AG04450 (cell line): ENCODE measurements around the gene OR52E5. TPM values are rescaled to one million over a fixed set of nuclear protein-coding genes. Genes with fewer than 3 reads are reported as not detected.

Experiments used
- CTCF ChIA-PET: fragments of 300-600, 350-600 bp; formaldehyde crosslinking; extraction: SDS; loops from one replicate; lab custom pipeline; 2022; ENCODE audit warnings: antibody characterized with exemption, inconsistent platforms; lab: Charles Lee
- POLR2A ChIA-PET: fragments of 350-600 bp; formaldehyde crosslinking; extraction: SDS; loops from one replicate; lab custom pipeline; 2021; ENCODE audit warnings: antibody characterized with exemption, inconsistent platforms; lab: Yijun Ruan, JAX
- DNase-seq: peaks from one replicate; pipeline ENCODE4 v3.0.0-alpha.2; 2011; ENCODE audit warnings: low read depth, low spot score
- H3K27ac ChIP-seq: one replicate; pipeline ENCODE4 v1.5.1; 2012; ENCODE audit warnings: low read depth, low read length, control low read depth
- H3K27me3 ChIP-seq: one replicate; pipeline ENCODE4 v1.6.0; 2012; ENCODE audit warnings: low read length; ENCODE audit not compliant: control insufficient read depth, insufficient read depth
- H3K4me3 ChIP-seq: 2 replicates; pipeline ENCODE4 v1.5.1; 2011; ENCODE audit warnings: mild to moderate bottlenecking, low read depth, low read length, control low read depth
- H3K9me3 ChIP-seq: 2 replicates; pipeline ENCODE4 v1.5.1; 2012; ENCODE audit warnings: low read length; ENCODE audit not compliant: control insufficient read depth, insufficient read depth
- polyA plus RNA-seq: library from polyadenylated mRNA; depleted of rRNA; stranded (reverse); fragments of >200 nt; gene quantifications from 2 replicates; pipeline ENCODE4 v1.2.3, GENCODE V29; 2011
- TF ChIP-seq, protein P1 (sequence below): IDR thresholded peaks from 2 replicates; pipeline ENCODE4 v1.5.1; 2011; ENCODE audit warnings: low read depth, low read length, control low read depth, inconsistent platforms

The OR52E5 gene
- polyA plus RNA-seq, 1 experiment: not detected

DNA sequence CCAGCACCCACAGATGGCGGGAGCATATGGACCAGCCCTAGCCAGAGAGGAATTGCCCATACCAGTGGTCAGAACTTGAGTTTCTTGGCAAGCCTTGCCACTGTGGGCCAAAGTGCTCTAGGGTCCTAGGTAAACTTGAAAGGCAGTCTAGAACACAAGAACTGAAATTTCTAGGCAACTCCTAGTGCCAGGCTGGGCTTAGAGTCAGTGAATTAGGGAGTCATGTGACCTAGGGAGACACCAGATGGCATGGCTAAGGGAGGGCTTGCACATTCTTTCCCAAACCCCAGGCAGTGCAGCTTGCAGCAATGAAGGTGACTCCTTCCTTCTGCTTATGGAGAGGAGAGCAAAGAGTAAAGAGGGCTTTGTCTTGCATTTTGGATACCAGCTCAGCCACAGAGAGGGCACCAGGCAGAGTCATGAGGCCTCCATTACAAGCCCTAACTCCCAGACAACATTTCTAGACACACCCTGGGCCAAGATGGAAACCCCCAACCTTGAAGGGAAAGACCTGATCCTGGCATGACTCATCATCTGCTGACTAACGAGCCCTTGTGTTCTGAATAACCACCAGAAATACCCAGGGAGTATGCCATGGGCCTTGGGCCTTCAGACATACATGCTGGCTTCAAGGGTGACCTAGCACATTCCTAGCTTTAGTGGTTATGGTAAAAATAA is 29.9 kb downstream of the OR52E5 start:
- H3K27me3 ChIP-seq: no peaks in the 10 kb centered on the region
- no peak overlapping the region for H3K27ac ChIP-seq
- no peak overlapping the region for H3K4me3 ChIP-seq
- ChIA-PET CTCF (no interaction called here), POLR2A (no interaction called here)
- H3K9me3 ChIP-seq: peaks cover 15% of the 10 kb centered on the region
- TF ChIP-seq, protein P1, sequence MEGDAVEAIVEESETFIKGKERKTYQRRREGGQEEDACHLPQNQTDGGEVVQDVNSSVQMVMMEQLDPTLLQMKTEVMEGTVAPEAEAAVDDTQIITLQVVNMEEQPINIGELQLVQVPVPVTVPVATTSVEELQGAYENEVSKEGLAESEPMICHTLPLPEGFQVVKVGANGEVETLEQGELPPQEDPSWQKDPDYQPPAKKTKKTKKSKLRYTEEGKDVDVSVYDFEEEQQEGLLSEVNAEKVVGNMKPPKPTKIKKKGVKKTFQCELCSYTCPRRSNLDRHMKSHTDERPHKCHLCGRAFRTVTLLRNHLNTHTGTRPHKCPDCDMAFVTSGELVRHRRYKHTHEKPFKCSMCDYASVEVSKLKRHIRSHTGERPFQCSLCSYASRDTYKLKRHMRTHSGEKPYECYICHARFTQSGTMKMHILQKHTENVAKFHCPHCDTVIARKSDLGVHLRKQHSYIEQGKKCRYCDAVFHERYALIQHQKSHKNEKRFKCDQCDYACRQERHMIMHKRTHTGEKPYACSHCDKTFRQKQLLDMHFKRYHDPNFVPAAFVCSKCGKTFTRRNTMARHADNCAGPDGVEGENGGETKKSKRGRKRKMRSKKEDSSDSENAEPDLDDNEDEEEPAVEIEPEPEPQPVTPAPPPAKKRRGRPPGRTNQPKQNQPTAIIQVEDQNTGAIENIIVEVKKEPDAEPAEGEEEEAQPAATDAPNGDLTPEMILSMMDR: no peak
- DNase-seq: no peak

- H3K27me3 ChIP-seq: no peaks in the 10 kb centered on the region
- H3K4me3 ChIP-seq: no peak overlapping the region
- H3K9me3 ChIP-seq: peaks cover 20% of the 10 kb centered on the region
- no peak overlapping the region for H3K27ac ChIP-seq
- ChIA-PET CTCF (no interaction called here), POLR2A (no interaction called here)
- TF ChIP-seq, protein P1: no peak
- DNase-seq: no peak
Measured at GRCh38 chr11:5923427-5923776, 30.4 kb downstream of the OR52E5 start.

DNA sequence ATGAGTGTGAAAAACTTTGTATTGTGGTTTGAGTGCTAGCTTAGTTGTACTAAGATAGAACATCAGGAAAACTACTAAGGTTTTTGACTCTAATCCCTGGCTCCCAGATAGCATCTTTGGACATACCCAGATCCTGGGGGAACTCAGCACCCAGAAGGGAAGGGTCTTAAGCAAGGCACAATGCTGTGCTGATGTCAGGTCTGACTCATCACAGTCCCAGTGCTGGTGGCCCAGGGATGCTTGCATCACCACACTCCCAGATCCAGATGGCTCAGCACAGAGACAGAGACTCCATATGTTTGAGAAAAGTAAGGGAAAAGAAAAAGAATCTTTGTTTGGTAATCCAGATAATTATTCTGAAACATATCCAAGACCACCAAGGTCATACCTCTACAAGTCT is 30.8 kb downstream of the OR52E5 start:
- POLR2A ChIA-PET: no interaction called here
- H3K4me3 ChIP-seq: no peak overlapping the region
- no peak overlapping the region for H3K27ac ChIP-seq
- TF ChIP-seq, protein P1: no peak
- H3K9me3 ChIP-seq: peaks cover 24% of the 10 kb centered on the region
- DNase-seq: no peak
- CTCF ChIA-PET: no interaction called here
- no peaks in the 10 kb centered on the region for H3K27me3 ChIP-seq

DNA sequence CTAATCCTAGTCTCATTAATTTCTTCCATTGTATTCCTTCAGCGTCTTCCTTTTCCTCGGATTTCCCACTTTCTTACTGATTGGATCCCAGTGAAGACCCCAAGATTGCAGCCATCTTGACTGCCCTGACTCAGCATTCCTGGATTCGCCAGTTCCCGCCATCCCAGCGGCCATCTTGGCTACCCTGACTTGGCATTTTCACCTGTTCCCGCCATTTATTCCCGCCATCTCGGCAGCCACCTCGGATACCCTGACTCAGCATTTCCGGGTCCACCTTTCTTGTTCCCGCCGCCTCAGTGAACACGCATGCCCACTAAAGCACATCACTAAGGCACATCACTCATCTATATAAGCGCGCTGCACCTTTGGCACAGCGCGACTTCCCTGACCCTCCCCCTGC is 35.3 kb downstream of the OR52E5 start:
- TF ChIP-seq, protein P1: no peak
- Histone ChIP-seq H3K4me3 (no peak overlapping the region), H3K27ac (no peak overlapping the region), H3K27me3 (no peaks in the 10 kb centered on the region), H3K9me3 (peaks cover 60% of the 10 kb centered on the region)
- no peak for DNase-seq
- POLR2A ChIA-PET: no interaction called here
- CTCF ChIA-PET: no interaction called here

DNA sequence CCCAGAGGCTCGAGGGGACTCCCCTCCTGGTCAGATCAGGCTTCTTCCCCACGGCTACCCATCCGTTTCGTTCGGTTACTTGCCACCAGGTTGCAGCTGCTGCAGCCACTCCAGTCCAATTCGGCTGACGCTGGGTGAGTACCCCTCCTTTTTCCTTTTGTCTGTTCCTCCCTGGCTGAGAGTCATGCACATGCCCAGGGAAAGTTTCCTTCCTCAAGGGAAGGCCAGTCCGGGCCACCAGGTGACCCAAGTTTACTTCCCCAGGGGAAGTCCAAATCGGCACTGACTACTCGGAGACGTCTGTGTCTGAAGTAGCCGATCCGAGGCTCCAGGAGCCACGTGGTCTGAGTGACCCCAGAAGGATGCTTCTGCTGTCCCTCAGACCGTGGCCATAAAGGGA is 35.8 kb downstream of the OR52E5 start:
- Histone ChIP-seq H3K4me3 (no peak overlapping the region), H3K27me3 (no peaks in the 10 kb centered on the region), H3K9me3 (peaks cover 59% of the 10 kb centered on the region), H3K27ac (no peak overlapping the region)
- ChIA-PET CTCF (no interaction called here), POLR2A (no interaction called here)
- DNase-seq: no peak
- TF ChIP-seq, protein P1: no peak
